ENCODE measurements around the gene TMED8.

TMED8 gene

DNA sequence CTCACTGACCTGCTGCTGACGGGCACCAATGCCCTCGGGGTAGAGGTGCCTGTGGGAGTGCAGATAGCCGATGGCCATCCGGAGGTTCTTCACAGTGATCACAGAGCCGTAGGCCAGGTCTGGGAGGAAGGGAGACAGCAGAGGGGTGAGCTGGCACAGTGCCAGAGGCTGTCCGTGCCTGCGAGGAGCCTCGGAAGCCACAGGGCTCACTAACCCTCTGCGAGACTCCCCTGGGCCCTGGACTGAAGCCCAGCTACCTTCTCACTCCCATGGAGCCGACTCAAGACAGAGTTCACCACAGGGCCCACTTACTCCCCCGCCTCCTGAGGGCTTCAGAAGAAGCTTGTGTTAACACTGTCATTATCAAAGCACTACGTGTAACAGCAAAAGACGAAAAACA, 80.7 kb downstream of the TMED8 start:
- DNase-seq (ENCODE audit: low read depth), result no peak

DNA sequence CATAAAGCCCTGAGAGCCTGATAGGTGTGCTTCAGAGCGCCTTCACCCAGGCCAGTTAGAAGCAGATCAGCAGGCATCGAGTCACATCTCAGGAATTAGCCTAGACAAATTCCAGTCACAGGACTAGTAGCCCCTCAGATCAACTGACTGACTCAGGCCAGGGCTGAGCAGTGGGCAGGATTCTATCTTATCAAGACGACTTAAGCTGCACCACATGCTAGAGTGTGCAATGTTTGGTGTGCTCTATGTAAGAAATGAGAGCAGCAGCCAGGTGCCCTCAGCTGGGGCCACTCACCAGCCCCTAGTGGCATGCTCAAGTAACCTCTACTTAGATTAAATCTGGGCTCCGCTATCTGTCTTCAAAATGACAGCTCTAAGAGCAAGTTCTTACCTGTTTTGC, 86.2 kb downstream of the TMED8 start:
- no peak for DNase-seq (ENCODE audit: low read depth)

DNA sequence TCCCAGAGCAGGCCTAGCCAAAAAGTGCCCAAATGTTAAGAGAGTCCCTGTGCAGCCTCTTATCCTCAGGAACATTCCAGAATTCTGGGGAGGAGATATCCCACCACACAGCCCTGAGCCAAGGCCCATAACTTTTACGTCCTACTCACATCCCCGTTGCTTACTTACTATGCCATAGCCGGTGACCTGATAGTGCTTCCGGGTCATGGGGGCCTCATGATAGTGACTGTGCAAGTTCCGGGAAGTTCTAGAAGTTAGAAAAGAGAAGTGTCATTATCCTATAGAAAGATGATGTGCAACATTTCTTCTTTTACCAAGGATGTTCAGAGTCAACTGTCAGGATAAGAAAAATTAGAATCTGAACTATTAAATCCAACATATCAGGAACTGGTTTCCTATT, 90.3 kb downstream of the TMED8 start:
- DNase-seq (ENCODE audit: low read depth), result no peak
